GM06990 (cell line): ENCODE measurements around the gene MYB.
"Not testable (repeated sequence)": the region's sequence is repeated elsewhere in the genome, so short reads cannot be mapped to it uniquely, and the experiment has no call there.

Experiments
- DNase-seq: peaks from one replicate; pipeline ENCODE4 v3.0.0-alpha.2; 2011; ENCODE audit not compliant: insufficient read length; ENCODE audit errors: extremely low read depth
- H3K27me3 ChIP-seq: replicated peaks from 2 replicates; pipeline ENCODE4 v1.6.0; 2011; ENCODE audit warnings: low read length; ENCODE audit not compliant: control insufficient read depth, insufficient read depth
- H3K36me3 ChIP-seq: 2 replicates; pipeline ENCODE4 v1.5.1; 2011; ENCODE audit warnings: low read length; ENCODE audit not compliant: control insufficient read depth, insufficient read depth
- H3K4me3 ChIP-seq: replicated peaks from 2 replicates; pipeline ENCODE4 v1.5.1; 2011; ENCODE audit warnings: low read depth, mild to moderate bottlenecking, control low read depth, low read length
- CTCF ChIP-seq: IDR thresholded peaks from 2 replicates; pipeline ENCODE4 v1.5.1; 2011; ENCODE audit warnings: low read length, control low read depth, mild to moderate bottlenecking, inconsistent platforms; ENCODE audit not compliant: insufficient read depth, poor library complexity, severe bottlenecking

The MYB gene

GRCh38 chr6:135141728-135142127 lies 39.4 kb upstream of the MYB start:
- Histone ChIP-seq H3K27me3 (no peaks in the 10 kb centered on the region), H3K36me3 (no peaks in the 10 kb centered on the region), H3K4me3 (no peak overlapping the region)
- TF ChIP-seq CTCF = no peak
- DNase-seq = no peak

DNA sequence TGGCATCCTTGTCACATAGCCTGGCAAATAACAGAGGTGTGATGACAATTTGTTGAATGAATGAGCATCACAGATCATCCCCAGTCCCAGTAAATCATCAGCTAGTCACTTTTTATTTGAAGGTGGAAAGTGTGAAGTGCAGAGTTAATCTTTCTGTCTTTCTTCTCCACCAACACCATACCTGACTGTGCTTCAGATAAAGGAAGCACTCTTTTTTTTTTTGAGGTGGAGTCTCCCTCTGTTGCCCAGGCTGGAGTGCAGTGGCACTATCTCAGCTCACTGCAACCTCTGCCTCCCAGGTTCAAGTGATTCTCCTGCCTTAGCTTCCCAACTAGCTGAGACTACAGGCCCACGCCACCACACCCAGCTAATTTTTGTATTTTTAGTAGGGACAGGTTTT lies 38.9 kb upstream of the MYB start:
- H3K4me3 ChIP-seq, H3K36me3 ChIP-seq, H3K27me3 ChIP-seq, DNase-seq: not testable (repeated sequence)

DNA sequence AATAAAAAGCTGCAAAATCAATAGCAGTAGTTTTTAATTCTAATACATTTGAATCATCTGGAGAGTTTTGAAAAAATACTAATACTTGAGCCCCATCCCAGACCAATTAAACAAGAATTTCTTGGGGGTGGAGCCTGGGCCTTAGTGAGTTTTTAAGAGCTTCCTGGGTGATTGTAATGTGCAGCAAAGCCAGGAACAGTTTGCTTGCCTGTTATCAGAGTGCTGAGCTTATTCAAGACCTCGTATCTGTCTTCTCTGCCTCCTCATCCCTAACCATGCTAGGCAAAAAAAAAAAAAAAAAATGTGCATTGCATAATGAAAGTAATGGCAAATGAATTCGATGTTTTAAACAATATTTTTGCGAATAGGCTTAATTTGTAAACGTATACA lies 36.4 kb upstream of the MYB start:
- Histone ChIP-seq H3K36me3 (no peaks in the 10 kb centered on the region), H3K4me3 (no peak overlapping the region), H3K27me3 (no peaks in the 10 kb centered on the region)
- no peak for TF ChIP-seq CTCF
- DNase-seq = no peak

GRCh38 chr6:135145063-135145800 lies 35.9 kb upstream of the MYB start:
- no peak for DNase-seq
- TF ChIP-seq CTCF = peak; percentile 63
- H3K4me3 ChIP-seq = no peak overlapping the region
- H3K36me3 ChIP-seq = no peaks in the 10 kb centered on the region
- no peaks in the 10 kb centered on the region for H3K27me3 ChIP-seq

GRCh38 chr6:135146162-135146934 lies 34.8 kb upstream of the MYB start:
- H3K4me3 ChIP-seq = no peak overlapping the region
- H3K36me3 ChIP-seq = no peaks in the 10 kb centered on the region
- DNase-seq = no peak
- no peak for TF ChIP-seq CTCF
- H3K27me3 ChIP-seq = no peaks in the 10 kb centered on the region
